H1 (cell line): ENCODE data around the gene EML5. TPM values are rescaled to one million over a fixed set of nuclear protein-coding genes. Genes with fewer than 3 reads are reported as not detected.

Source experiments
- EZH2 ChIP-seq: fragments of 200-600 bp; sonication (generic); IDR thresholded peaks from 2 replicates; pipeline ENCODE4 v1.7.1; 2012; ENCODE audit warnings: low read depth, mild to moderate bottlenecking, moderate library complexity, low read length, inconsistent platforms; ENCODE audit not compliant: severe bottlenecking
- KDM4A ChIP-seq: IDR thresholded peaks from one replicate; pipeline ENCODE4 v1.7.1; 2012; ENCODE audit warnings: low read depth, mild to moderate bottlenecking, moderate library complexity, low read length, inconsistent platforms; ENCODE audit not compliant: severe bottlenecking
- NRF1 ChIP-seq: IDR thresholded peaks from 2 replicates; pipeline ENCODE4 v1.6.1; 2011; ENCODE audit warnings: mild to moderate bottlenecking, low read depth, low read length, improper control_type of control experiment
- PHF8 ChIP-seq: fragments of 200-600 bp; sonication (generic); conservative IDR thresholded peaks from 2 replicates; pipeline ENCODE4 v1.7.1; 2012; ENCODE audit warnings: low read depth, mild to moderate bottlenecking, inconsistent platforms, low read length, moderate library complexity
- SP2 ChIP-seq: IDR thresholded peaks from 2 replicates; pipeline ENCODE4 v1.6.1; 2012; ENCODE audit warnings: mild to moderate bottlenecking, low read length, inconsistent platforms
- TAF1 ChIP-seq: IDR thresholded peaks from 2 replicates; pipeline ENCODE4 v1.6.1; 2011; ENCODE audit warnings: mild to moderate bottlenecking, low read depth, low read length
- TAF7 ChIP-seq: optimal IDR thresholded peaks from 2 replicates; pipeline ENCODE3; 2011; ENCODE audit warnings: low read depth, mild to moderate bottlenecking, inconsistent platforms, low read length, moderate library complexity, borderline replicate concordance
- ZNF274 ChIP-seq: IDR thresholded peaks from 2 replicates; pipeline ENCODE4 v1.7.0; 2012; ENCODE audit warnings: low read length, borderline replicate concordance; ENCODE audit errors: extremely low read depth
- polyA plus RNA-seq, 7 experiments: library from polyadenylated mRNA; depleted of rRNA in 3 of 7; stranded (reverse) in 5 of 7; unstranded in 2 of 7; fragments of >200 nt in 5 of 7; fragments of 200-250 nt in 2 of 7; gene quantifications; 1 replicate in 5 of 7; 2 replicates in 1 of 7; 4 replicates in 1 of 7; pipeline versions ENCODE4 v1.2.1 to v1.2.3, GENCODE V29; 2011 to 2013; ENCODE audit warnings: missing spikeins in 2 of 7, mixed read lengths in 2 of 7
- total RNA-seq: library from RNA; stranded (reverse); fragmentation: NEBNext Ultra II Directional; extraction: Animal tissue kit (Norgen Biotek cat#: 25700); gene quantifications from 2 replicates; pipeline ENCODE4 v1.2.1, GENCODE V29; 2021

EML5 gene
- total and polyA plus RNA-seq, 2 of the 8 experiments (the other 6 are each of a cell fraction or from before 2014, with no cell fraction given): 0.39 to 0.88 TPM

DNA sequence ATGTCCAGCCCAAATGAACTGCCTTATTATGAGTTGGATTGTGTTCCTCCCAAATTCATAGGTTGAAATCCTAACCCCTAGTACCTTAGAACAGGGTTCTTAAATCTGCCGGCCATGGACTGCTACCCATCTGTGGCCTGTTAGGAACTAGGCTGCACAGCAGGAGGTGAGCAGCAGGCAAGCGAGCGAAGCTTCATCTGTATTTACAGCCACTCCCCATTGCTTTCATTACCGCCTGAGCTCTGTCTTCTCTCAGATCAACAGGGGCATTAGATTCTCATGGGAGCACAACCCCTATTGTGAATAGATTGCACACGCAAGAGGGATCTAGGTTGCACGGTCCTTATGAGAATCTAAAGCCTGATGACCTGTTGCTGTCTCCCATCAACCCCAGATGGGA, 9.8 kb upstream of the EML5 start (continued):
- TF ChIP-seq EZH2: no peak
- no peak for TF ChIP-seq PHF8
- no peak for TF ChIP-seq ZNF274
- TF ChIP-seq TAF1: no peak
- TF ChIP-seq SP2: no peak
- TF ChIP-seq TAF7: no peak
- TF ChIP-seq NRF1: no peak
- no peak for TF ChIP-seq KDM4A
